B cell (primary cell): ENCODE results near the gene OR6K3.

Experiments
- CTCF ChIP-seq: fragments of 200-600 bp; IDR thresholded peaks from one replicate; pipeline ENCODE4 v1.8.0; 2022; ENCODE audit warnings: antibody characterized with exemption, mild to moderate bottlenecking
- EZH2 ChIP-seq: IDR thresholded peaks from 2 replicates; pipeline ENCODE4 v1.6.1; 2012; ENCODE audit warnings: borderline replicate concordance, low read depth, mild to moderate bottlenecking, moderate library complexity, low read length; ENCODE audit not compliant: insufficient read depth, poor library complexity, severe bottlenecking

GRCh38 chr1:158689110-158689509 lies 31.4 kb downstream of the OR6K3 start:
- TF ChIP-seq CTCF (no peak), EZH2 (no peak)
